Measurements from ENCODE around the gene TLE1. TPM values are rescaled to one million over a fixed set of nuclear protein-coding genes. Genes with fewer than 3 reads are reported as not detected.

TLE1 gene
- total and polyA plus RNA-seq, 2 of the 4 experiments (the other 2 are of a cell fraction) = 36.0 to 51.0 TPM

GRCh38 chr9:81683704-81684103, 5.6 kb downstream of the TLE1 start:
- no peak overlapping the region for H3K56ac ChIP-seq (ENCODE audit: extremely low read depth, insufficient read depth, low read length)
- H3K4me3 ChIP-seq (ENCODE audit: insufficient read depth, low read depth, low read length) = no peak overlapping the region
- ChIA-PET CTCF (interaction anchor here (1.2 to 1.4 kb wide), 2 partner anchors 10 to 157 kb away, joined by 3 to 4 read pairs; no protein-coding TSS in a partner anchor), POLR2A (ENCODE audit: unreplicated experiment) (interaction anchor here (0.6 to 0.7 kb wide), 2 partner anchors 20 to 71 kb away, joined by 3 to 7 read pairs; no protein-coding TSS in a partner anchor)
- intact Hi-C loops (cut with micrococcal nuclease) (loop anchor here (10.0 kb wide), 5 partner anchors 351 to 1281 kb away; no protein-coding TSS in a partner anchor), dilution Hi-C loops (cut with HindIII; ENCODE audit: low sequenced_read_pairs, unreplicated experiment) (no loop called here), in situ Hi-C loops (cut with MboI; ENCODE audit: low sequenced_read_pairs) (loop anchor here (10.0 kb wide), 1 partner anchor 189 kb away; no protein-coding TSS in a partner anchor)
- DNase-seq (no peak), ATAC-seq (ENCODE audit: low read depth) (no peak)
- H3K27me3 ChIP-seq (ENCODE audit: control insufficient read depth, insufficient read depth, low read length) = no peaks in the 10 kb centered on the region
- H3K4me1 ChIP-seq (ENCODE audit: control insufficient read depth, insufficient read depth, low read length) = peaks cover 8% of the 10 kb centered on the region
- peaks cover 11% of the 10 kb centered on the region for H3K9me1 ChIP-seq (ENCODE audit: insufficient read depth, low read length)
- no TSS peak for BruUV-seq (replicated peaks)
- H4K5ac ChIP-seq (ENCODE audit: low read depth, low read length) = no peak overlapping the region
- no peak for TF ChIP-seq MAZ (IDR thresholded peaks at IDR 0.05; ENCODE audit: borderline replicate concordance, low read depth, low read length)
- TF ChIP-seq CHD1 (IDR thresholded peaks at IDR 0.05; ENCODE audit: low read depth, low read length) = no peak
- TF ChIP-seq USF2 (IDR thresholded peaks at IDR 0.05; ENCODE audit: low read depth, low read length) = no peak
- no peak for TF ChIP-seq SMC3 (IDR thresholded peaks at IDR 0.05; ENCODE audit: low read depth, low read length)
- no peak for TF ChIP-seq RCOR1 (IDR thresholded peaks at IDR 0.05; ENCODE audit: insufficient replicate concordance, low read length)
- no peak for TF ChIP-seq RFX5 (IDR thresholded peaks at IDR 0.05; ENCODE audit: low read depth, low read length)
- no peak for TF ChIP-seq FOS (IDR thresholded peaks at IDR 0.05; ENCODE audit: low read depth, low read length)
- TF ChIP-seq BHLHE40 (IDR thresholded peaks at IDR 0.05; ENCODE audit: low read depth, low read length) = no peak
- no peak for TF ChIP-seq MAFK (IDR thresholded peaks at IDR 0.05; ENCODE audit: low read depth, low read length)
- TF ChIP-seq MXI1 (IDR thresholded peaks at IDR 0.05; ENCODE audit: borderline replicate concordance, low read depth, low read length) = no peak
- no peak for TF ChIP-seq NFE2L2 (IDR thresholded peaks at IDR 0.05; ENCODE audit: low read depth, low read length)
- TF ChIP-seq, protein P1, sequence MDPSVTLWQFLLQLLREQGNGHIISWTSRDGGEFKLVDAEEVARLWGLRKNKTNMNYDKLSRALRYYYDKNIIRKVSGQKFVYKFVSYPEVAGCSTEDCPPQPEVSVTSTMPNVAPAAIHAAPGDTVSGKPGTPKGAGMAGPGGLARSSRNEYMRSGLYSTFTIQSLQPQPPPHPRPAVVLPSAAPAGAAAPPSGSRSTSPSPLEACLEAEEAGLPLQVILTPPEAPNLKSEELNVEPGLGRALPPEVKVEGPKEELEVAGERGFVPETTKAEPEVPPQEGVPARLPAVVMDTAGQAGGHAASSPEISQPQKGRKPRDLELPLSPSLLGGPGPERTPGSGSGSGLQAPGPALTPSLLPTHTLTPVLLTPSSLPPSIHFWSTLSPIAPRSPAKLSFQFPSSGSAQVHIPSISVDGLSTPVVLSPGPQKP (IDR thresholded peaks at IDR 0.05; ENCODE audit: borderline replicate concordance, low read depth, low read length) = no peak
- no peak for TF ChIP-seq CEBPB (IDR thresholded peaks at IDR 0.05; ENCODE audit: low read depth, low read length)
- TF ChIP-seq, protein P2, sequence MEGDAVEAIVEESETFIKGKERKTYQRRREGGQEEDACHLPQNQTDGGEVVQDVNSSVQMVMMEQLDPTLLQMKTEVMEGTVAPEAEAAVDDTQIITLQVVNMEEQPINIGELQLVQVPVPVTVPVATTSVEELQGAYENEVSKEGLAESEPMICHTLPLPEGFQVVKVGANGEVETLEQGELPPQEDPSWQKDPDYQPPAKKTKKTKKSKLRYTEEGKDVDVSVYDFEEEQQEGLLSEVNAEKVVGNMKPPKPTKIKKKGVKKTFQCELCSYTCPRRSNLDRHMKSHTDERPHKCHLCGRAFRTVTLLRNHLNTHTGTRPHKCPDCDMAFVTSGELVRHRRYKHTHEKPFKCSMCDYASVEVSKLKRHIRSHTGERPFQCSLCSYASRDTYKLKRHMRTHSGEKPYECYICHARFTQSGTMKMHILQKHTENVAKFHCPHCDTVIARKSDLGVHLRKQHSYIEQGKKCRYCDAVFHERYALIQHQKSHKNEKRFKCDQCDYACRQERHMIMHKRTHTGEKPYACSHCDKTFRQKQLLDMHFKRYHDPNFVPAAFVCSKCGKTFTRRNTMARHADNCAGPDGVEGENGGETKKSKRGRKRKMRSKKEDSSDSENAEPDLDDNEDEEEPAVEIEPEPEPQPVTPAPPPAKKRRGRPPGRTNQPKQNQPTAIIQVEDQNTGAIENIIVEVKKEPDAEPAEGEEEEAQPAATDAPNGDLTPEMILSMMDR (conservative IDR thresholded peaks at IDR 0.05; ENCODE audit: low read depth, low read length) = no peak
- TF ChIP-seq RAD21 (IDR thresholded peaks at IDR 0.05; ENCODE audit: low read length) = no peak
- no peak overlapping the region for H3K18ac ChIP-seq (ENCODE audit: low read depth, low read length)
- no peaks in the 10 kb centered on the region for H3K9me3 ChIP-seq (ENCODE audit: control insufficient read depth, insufficient read depth, low read length)
- peaks cover 34% of the 10 kb centered on the region; the same call in 1 of the 2 replicates for H4K20me1 ChIP-seq (ENCODE audit: insufficient read depth, low read length)
- no peak overlapping the region for H2BK5ac ChIP-seq (ENCODE audit: low read depth, low read length, poor library complexity, severe bottlenecking)
- no peak overlapping the region for H3K4ac ChIP-seq (ENCODE audit: low read depth, low read length)
- H3K4me2 ChIP-seq (ENCODE audit: low read depth, low read length) = no peak overlapping the region
- peaks cover 24% of the 10 kb centered on the region for H3K36me3 ChIP-seq (ENCODE audit: control insufficient read depth, insufficient read depth, low read length)
- H4K91ac ChIP-seq (ENCODE audit: insufficient read depth, low read depth, low read length) = no peak overlapping the region
- no peak overlapping the region for H3K23ac ChIP-seq (ENCODE audit: low read depth, low read length)
- no peak overlapping the region for H2AFZ ChIP-seq (replicated peaks; ENCODE audit: low read length, poor library complexity)
- H4K8ac ChIP-seq (ENCODE audit: low read depth in 2 of 2, low read length in 2 of 2) = no peak overlapping the region
- H2BK20ac ChIP-seq (ENCODE audit: low read depth, low read length) = no peak overlapping the region
- no peak overlapping the region for H2BK15ac ChIP-seq (ENCODE audit: low read depth, low read length)
- H3K79me1 ChIP-seq (ENCODE audit: low read depth in 1 of 2, low read length in 2 of 2) = peaks cover 35 to 56% of the 10 kb centered on the region in 2 experiments
- no peak overlapping the region for H3K9ac ChIP-seq (ENCODE audit: low read depth, low read length)
- H3K27ac ChIP-seq (ENCODE audit: insufficient read depth, low read length) = no peak overlapping the region
- no peak overlapping the region for H2BK120ac ChIP-seq (ENCODE audit: low read depth, low read length)
- H2AK9ac ChIP-seq (replicated peaks; ENCODE audit: low read depth, low read length, poor library complexity) = no peak overlapping the region
- WGBS, 2 experiments (ENCODE audit: extremely low coverage in 2 of 2, insufficient read length in 1 of 2) = 59% methylated on average over 2 of the region's 3 CpGs; no CpG with 5 or more reads in 1 of the 2 experiments
- no peak overlapping the region for H2AK5ac ChIP-seq (ENCODE audit: low read depth, low read length)
- no peak overlapping the region for H3K14ac ChIP-seq (replicated peaks; ENCODE audit: low read depth, low read length)

Measured in IMR-90 (cell line).